Muscle of arm (tissue), 12 donors: ENCODE measurements around the gene KCNK10. TPM values are rescaled to one million over a fixed set of nuclear protein-coding genes. Genes with fewer than 3 reads are reported as not detected.

Experiments used
- DNase-seq: peaks from one replicate; pipeline ENCODE4 v3.0.0-alpha.2; 2013
- polyA plus RNA-seq, 12 donors: library from polyadenylated mRNA; unstranded; fragments of 120-200 nt; gene quantifications; one replicate each; pipeline ENCODE4 v1.2.1, GENCODE V29; 2013; ENCODE audit not compliant: insufficient read length in 12 of 12

Gene KCNK10
- polyA plus RNA-seq, 12 donors = 0.04 to 0.12 (median 0.08) TPM; not detected in 5

GRCh38 chr14:88228522-88229236, 94.4 kb downstream of the KCNK10 start:
- no peak for DNase-seq

DNA sequence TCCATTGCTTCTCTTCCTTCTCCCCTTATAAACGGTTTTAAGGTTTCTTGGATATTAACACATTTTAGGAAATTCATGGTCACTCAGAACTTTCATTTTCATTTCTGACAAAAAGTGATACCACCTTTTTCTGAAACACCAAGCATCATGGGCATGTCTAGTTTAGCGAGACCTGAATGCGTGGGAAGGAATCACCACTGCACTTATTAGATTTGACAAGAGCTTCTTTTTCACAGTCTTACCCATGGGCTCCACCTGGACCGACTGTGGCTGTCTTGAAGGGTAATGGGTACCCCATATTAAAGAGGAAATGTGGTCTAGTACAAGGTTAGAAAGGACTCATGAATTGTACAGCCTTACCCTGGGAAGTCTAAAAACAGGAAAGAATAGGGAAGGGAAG, 95.4 kb downstream of the KCNK10 start:
- DNase-seq = no peak

- no peak for DNase-seq
These were observed 97.3 kb downstream of the KCNK10 start for GRCh38 chr14:88225721-88226120.

DNA sequence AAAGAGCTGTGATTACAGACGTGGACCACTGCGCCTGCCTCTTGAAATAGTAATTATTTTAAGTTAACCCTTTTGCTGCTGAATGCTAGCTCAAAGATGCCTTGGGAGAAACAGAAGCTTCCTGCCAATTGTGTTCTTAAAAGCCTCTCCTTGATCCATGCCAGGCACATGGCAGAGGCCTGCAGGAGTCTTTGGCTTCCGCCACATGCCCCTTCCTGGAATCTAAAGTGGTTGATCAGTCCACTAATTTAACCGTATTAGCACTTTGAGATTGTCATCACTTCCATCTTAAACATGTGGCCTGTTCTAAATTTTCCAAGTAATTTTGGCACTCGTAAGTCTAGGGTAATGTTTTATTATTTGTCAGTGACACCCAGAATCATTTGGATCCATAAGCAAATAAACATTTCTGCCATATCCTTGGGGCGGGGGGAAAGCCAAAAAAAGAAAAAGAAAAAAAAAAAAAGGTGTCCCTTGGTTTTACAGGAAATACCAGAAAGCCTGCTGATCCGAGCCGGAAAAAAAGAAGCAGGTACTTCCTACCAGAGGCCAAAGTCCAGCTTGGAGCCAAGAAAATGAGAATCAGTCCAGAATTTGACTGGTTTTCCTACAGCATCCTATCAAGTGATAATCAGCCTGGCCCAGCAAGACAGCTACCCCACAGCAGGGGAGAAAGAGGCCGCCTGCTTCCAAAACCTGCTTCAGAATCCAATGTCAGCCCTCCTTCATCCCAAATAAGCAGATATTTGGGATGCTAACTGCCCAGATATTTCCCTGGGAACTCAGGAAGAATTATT, 104.8 kb downstream of the KCNK10 start:
- DNase-seq = no peak

DNA sequence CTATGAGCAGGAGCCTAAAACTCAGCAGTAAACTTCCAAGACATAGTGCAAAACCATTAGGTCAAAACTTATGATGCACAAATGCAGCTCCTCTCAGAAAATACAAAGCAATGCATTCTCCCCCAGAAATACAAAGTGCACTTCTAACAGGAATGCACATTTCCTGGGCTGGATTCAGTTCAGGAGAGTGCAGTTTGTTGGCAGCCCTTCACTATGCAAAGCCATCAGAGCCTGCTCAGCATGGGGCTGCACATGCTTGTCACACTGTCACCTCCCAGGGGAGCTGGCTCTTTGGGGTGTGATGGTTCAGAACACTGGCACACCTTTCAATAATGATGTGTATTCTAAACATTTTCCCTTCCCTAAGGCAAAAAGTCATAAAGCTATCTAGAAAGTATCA, 110.4 kb downstream of the KCNK10 start:
- no peak for DNase-seq

DNA sequence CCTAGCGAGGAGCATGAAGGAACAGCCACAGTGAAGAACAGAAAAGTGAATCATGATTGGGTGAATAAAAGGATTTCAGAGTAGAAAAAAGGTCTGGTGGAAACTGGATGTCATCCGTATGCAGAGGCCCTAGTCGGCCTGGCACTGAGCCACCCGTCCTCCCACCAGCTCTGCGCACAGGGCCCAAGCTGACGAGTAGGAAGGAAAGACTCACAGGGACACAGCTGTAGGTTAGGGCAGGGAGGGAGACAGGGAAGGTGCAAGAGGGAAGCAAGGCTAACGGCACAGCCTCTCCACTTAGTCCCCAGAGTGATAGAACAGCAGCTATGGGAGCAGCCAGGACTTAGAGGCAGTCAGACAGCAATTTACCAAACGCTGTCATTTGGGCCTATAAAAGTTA, 112.6 kb downstream of the KCNK10 start:
- peak; percentile 16 for DNase-seq

DNA sequence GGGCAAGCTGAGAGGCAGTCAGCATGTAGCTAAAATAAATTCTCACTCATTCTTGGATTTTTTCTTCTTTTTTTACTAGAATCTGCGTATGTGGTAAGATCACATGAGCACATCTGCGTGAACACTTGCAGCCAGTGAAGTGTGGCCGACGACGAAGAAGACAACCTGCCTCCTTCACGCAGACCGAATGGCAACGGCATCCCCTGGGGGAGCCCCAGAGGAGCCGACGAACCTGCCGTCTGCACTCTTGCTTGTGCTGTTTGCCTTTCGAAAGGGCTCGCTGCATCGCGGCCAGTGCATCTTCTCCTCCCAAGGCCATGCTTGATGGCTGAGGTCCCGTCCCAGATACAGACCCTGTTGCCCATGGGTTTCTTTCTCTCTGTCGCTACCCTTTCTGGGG, 113.8 kb downstream of the KCNK10 start:
- DNase-seq = no peak

DNA sequence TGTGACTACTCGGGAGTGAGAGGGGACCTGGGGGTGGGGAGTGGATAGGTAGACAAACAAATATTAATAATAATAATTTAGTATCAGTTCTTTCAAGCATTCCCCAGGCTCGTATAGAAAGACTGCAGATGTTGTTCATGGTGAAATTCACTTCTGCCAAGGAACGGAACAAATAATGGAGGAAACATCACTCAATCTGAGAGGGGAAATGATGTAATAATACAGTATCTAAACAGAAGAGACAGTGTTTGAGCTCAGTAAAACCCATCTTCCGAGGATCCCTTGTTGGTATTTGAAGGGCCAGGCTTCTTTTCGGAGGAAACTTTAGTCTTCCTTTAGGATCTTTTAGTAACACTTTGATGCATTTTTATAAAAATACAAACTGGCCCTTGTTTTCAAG, 114.2 kb downstream of the KCNK10 start:
- DNase-seq = no peak

- DNase-seq = no peak
These were observed 118.8 kb downstream of the KCNK10 start for GRCh38 chr14:88204221-88204620.

DNA sequence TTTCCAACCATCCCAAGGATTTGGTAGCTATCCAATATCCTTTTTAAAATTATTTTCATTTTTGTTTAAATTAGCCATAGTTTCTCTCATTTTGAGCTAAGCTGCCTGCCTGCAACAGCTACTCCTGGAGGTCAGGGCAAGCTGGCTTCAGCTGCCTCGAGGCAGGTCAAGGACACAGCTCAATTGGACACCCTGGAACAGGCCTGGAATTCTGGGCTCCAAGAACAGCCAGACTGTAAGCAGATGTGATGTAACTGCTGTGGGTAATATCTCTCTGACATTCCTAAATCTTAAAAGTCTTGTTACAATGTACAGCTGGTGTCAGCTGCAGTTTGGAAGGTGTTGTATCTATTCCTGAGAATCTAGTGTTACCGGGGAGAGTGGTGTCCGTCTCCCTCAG, 119.8 kb downstream of the KCNK10 start:
- DNase-seq = no peak

GRCh38 chr14:88202286-88202685, 120.8 kb downstream of the KCNK10 start:
- no peak for DNase-seq

DNA sequence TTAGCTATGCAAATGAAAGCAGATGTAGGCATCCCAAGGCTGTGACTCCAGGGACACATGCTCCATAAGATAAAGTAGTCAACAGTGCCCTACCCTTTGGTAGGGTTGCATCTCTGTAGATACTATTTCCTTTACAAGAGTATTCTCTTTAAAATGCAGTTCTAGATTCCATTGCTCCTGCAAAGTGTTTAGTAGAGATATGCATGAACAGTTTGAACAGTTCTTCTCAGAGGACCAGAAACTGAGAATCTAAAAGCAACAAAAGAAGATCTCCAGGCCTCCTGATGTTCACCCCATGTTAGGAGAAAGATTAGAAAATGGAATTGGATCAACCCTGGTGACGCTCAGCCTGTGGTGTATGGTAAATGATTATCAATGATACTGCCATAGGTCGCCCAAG, 121.2 kb downstream of the KCNK10 start:
- no peak for DNase-seq

- no peak for DNase-seq
These were observed 123.2 kb downstream of the KCNK10 start for GRCh38 chr14:88199882-88200281.

GRCh38 chr14:88198446-88198845, 124.6 kb downstream of the KCNK10 start:
- no peak for DNase-seq

DNA sequence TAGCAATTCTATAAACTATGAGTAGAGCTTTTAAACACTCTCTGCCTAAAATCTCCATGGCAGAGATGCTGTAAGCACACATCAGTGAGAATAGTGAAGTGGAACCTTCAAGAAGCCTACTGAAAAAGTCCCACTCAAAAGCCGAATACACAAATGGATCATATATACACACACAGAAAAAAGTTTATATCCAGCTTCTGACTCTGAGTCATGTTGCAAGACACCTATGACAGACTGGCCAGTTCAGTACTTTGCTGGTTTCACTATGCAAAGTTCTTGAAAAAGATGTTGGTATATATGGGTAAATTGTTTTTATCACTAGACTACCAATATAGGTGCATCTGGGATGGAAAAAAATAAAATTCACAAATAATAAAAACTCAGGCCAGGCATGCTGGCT, 126.1 kb downstream of the KCNK10 start:
- no peak for DNase-seq

DNA sequence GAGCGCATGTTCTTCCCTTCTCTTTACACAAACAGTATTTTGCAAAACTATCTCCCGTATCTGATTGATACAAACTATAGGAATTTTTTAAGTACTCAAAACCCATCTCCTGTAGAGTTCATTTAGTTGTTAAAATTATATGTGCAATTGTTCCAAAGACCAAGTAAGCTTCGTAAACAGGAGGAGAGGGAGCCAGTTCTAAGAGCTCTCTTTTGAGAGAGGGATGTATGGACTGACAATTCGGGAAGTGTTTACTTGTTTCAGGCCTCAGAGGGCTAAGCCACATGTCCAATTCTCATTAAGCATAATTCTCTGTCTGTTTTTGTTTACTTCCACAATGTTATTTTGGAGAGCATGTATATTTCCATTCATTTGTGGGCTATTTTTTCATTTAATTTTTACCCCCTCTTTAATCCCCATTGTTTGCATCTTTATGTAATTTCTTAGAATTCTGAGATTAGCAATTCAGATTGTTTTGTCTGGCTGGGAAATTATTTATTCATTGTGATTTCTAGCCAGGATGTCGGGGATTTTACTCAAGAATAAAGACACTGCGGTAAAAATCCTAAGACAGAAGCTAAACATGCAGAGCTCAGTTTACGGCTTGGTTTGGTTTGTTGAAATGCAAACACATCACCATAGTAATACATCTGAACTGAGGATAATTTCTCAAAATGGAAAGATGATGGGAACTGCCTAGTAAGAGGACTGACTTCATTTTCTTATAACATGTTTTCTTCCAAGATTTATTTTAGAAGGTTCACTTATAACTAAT, 126.8 kb downstream of the KCNK10 start:
- DNase-seq = no peak

- no peak for DNase-seq
These were observed 127.4 kb downstream of the KCNK10 start for GRCh38 chr14:88195676-88196075.

DNA sequence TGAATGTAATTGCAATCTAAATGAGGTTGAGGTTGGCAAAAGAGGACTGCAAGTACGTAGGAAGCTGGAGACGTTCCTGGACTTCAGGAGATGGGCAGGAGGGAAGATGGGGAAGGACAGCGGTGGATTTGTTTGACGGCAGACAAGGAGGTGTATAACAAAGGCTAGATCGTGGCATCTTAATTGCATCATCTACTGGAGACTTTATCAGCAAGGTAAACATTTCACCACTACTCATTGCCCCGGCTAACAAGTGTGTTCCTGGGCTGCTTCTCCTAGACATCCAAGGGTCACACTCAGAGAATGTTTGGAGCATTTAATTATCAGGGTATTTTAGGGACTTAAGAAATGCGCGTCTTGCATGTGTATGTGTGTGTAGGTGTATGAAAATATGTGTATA, 128.5 kb downstream of the KCNK10 start:
- DNase-seq = no peak

GRCh38 chr14:88191605-88192004, 131.5 kb downstream of the KCNK10 start:
- no peak for DNase-seq

GRCh38 chr14:88189417-88190191, 133.5 kb downstream of the KCNK10 start:
- DNase-seq = peak; percentile 72

GRCh38 chr14:88188745-88189416, 134.2 kb downstream of the KCNK10 start:
- DNase-seq = no peak
